HG03432 (cell line): ENCODE results near the gene DBN1.

Source experiments
- ATAC-seq: cut with Tn5 transposase; IDR thresholded peaks from one replicate; pipeline ENCODE4 v1.9.1; 2021; ENCODE audit warnings: mild to moderate bottlenecking, moderate library complexity; ENCODE audit not compliant: unreplicated experiment

Gene DBN1

GRCh38 chr5:177412603-177413233 lies 60.7 kb downstream of the DBN1 start:
- ATAC-seq = peak; percentile 77

DNA sequence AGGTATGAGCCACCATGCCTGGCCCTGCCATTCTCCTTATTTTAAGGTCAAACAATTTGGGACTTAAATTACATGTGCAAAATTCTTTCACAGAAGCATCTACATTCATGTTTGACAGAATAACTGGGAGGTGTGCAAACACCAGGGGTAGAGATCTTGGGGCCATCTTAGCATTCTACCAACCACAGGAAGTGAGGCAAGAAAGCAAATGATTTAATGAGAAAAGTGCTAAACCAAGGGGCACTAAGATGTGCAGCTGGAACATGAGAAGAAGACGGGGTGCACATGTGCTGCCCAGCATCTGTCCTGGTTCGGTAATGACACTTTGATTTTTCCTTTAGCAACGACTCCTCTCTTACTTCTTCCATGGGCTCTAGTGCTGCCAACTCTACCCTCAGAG lies 62.9 kb downstream of the DBN1 start:
- ATAC-seq = no peak

DNA sequence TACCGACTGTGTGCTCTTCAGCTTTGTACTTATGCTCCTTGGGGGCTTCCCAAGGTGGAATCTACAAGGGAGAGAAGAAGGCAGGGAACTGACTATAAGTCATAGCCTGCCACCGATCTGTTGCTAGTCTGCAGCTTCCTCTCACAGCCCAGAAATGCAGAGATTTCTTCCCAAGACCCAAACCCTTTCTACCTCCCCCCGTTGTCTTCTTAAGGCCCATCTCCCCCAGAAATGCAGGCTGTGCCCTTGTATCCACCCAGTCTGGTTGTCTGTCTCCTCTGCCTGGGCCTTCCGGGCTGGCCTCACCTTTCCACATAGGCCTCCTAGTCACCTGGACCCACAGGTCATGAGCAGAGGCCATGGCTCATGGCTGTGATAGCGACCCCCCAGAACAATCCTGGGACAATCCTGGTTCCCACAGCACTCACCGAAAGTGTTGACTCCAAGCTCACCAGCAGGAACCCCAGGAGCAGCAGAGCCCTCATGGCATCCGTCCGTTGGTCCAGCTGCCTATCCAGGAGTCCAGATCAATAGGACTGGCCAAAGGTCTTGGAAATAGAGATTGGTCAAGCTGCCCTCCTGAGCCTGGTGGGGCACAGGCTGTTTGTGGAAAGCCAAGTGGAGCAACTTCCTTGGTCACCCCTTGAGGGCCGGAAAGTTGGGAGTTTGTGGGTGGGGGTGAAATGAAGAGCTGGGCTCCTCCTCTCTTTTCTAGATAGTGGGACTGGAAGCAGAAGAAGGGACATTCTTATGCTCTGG lies 64.2 kb downstream of the DBN1 start, which contains the start of gene F12:
F12 (minus strand) TSS at position 522 of the 759 bp plus-strand sequence; CDS start at position 485, 37 bp downstream.
- ATAC-seq = no peak
